Tibial nerve (tissue), 4 donors: ENCODE data around the gene ADRA2C. TPM values are rescaled to one million over a fixed set of nuclear protein-coding genes. Genes with fewer than 3 reads are reported as not detected.

Experiments used
- DNase-seq, 2 donors: peaks; one replicate each; pipeline ENCODE4 v3.0.0-alpha.2; 2019; ENCODE audit warnings: low spot score in 2 of 2
- H3K27ac ChIP-seq, 4 donors: fragments of 200-600 bp; sonication (generic) in 3 of 4; one replicate each; pipeline ENCODE4 v1.5.1; 2017 to 2019; ENCODE audit warnings: mild to moderate bottlenecking in 1 of 4
- H3K27me3 ChIP-seq, 2 donors: fragments of 200-600 bp; sonication (generic) in 1 of 2; one replicate each; pipeline versions ENCODE4 v1.5.1 to v1.6.0; 2017 to 2019
- H3K36me3 ChIP-seq, 3 donors: fragments of 200-600 bp; sonication (generic); one replicate each; pipeline ENCODE4 v1.5.1; 2018 to 2019
- H3K4me1 ChIP-seq, 4 donors: fragments of 200-600 bp; sonication (generic) in 3 of 4; one replicate each; pipeline ENCODE4 v1.5.1; 2017 to 2019
- H3K4me3 ChIP-seq, 4 donors: fragments of 200-600 bp; sonication (generic) in 3 of 4; one replicate each; pipeline ENCODE4 v1.5.1; 2017 to 2019; ENCODE audit warnings: mild to moderate bottlenecking in 1 of 4, moderate library complexity in 1 of 4
- H3K9me3 ChIP-seq, 4 donors: fragments of 200-600 bp; sonication (generic) in 3 of 4; one replicate each; pipeline ENCODE4 v1.5.1; 2017 to 2019
- CTCF ChIP-seq, 5 experiments: fragments of 200-600 bp in 3 of 5; fragments of 450-650 bp in 2 of 5; sonication (generic) in 3 of 5; IDR thresholded peaks; one replicate each; pipeline ENCODE4 v1.5.1; 2016 to 2019; ENCODE audit warnings: antibody characterized with exemption in 5 of 5, mild to moderate bottlenecking in 3 of 5, moderate library complexity in 2 of 5
- EP300 ChIP-seq, 2 donors: sonication (generic); formaldehyde crosslinking; IDR thresholded peaks; one replicate each; pipeline ENCODE4 v1.6.1; 2017; ENCODE audit warnings: antibody characterized with exemption in 2 of 2, mild to moderate bottlenecking in 1 of 2
- POLR2A ChIP-seq, 2 donors: fragments of 450-650 bp; IDR thresholded peaks; one replicate each; pipeline ENCODE4 v1.6.1; 2017; ENCODE audit warnings: antibody characterized with exemption in 2 of 2, mild to moderate bottlenecking in 2 of 2, moderate library complexity in 2 of 2
- WGBS, 2 donors: methylation state at CpG; one replicate each; pipeline ENCODE4 v1.1.5; 2018; 5-methylcytosine and 5-hydroxymethylcytosine counted together
- total RNA-seq, 4 donors: library from RNA; depleted of rRNA; stranded (reverse); fragments of >200 nt; gene quantifications; one replicate each; pipeline ENCODE4 v1.1.0, GENCODE V29; 2016

The ADRA2C gene
- total RNA-seq, 4 donors from 2014 or later, result 3.1 to 13.2 (median 7.5) TPM

- Histone ChIP-seq H3K27me3 (peaks cover 0 to 22% of the 10 kb centered on the region in 2 donors), H3K27ac (no peak overlapping the region), H3K36me3 (no peaks in the 10 kb centered on the region), H3K4me1 (peaks cover 0 to 5% (median 0%) of the 10 kb centered on the region in 4 donors), H3K9me3 (peaks cover 0 to 27% (median 0%) of the 10 kb centered on the region in 4 donors), H3K4me3 (no peak overlapping the region)
- no peak for TF ChIP-seq CTCF (IDR thresholded peaks at IDR 0.05)
- no peak for TF ChIP-seq EP300 (IDR thresholded peaks at IDR 0.05)
- no peak for TF ChIP-seq POLR2A (IDR thresholded peaks at IDR 0.05)
- DNase-seq, result no peak
- WGBS, 2 donors, result 90 to 94% methylated on average over 9 to 10 of the region's 10 CpGs
Observed at GRCh38 chr4:3760346-3760745, 5.8 kb upstream of the ADRA2C start.

DNA sequence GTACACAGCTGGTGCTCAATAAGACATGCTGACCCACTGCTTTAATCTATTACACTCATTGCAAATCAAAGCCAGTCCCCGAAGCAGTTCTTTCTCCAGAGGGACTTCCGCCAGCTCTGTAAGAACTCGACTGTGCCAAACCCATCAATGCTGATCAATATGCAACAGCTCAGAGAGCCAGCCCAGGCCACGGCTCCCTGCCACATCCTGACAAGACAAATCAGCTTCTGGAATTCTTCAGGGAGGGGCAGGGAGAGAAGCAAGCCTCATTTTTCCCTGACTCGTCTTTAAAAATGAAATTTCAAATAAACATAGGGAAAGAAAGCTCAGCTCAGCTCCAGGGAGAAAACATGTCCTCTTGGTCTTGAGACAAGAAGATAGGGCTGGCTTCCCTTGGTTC lies 5.3 kb upstream of the ADRA2C start:
- TF ChIP-seq POLR2A (IDR thresholded peaks at IDR 0.05) (no peak), EP300 (IDR thresholded peaks at IDR 0.05) (no peak)
- peaks cover 0 to 23% of the 10 kb centered on the region in 2 donors for H3K27me3 ChIP-seq
- peaks cover 0 to 24% (median 0%) of the 10 kb centered on the region in 4 donors for H3K9me3 ChIP-seq
- H3K36me3 ChIP-seq, result no peaks in the 10 kb centered on the region
- no peak overlapping the region for H3K27ac ChIP-seq
- WGBS, 2 donors, result 47 to 57% methylated on average over 5 of the region's 5 CpGs
- peaks cover 0 to 7% (median 0%) of the 10 kb centered on the region in 4 donors for H3K4me1 ChIP-seq
- no peak for DNase-seq
- no peak overlapping the region for H3K4me3 ChIP-seq

DNA sequence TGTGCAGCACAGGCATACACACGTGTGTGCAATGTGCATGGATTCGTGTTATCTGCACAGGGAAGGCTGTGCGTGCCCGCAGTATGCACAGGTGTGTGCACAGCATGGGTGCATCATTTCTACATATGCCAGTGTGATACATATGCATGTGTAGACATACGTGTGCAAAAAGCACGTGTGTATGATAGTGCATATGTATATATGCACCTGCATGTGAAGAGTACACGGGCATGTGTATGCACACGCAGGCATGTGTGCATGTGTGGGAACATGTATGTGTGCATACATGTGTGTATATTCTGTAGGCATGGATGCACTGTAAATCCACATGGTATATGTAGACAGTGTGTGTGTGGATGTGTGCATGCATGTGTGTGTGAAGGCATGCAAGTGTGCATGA lies 3.9 kb upstream of the ADRA2C start:
- Histone ChIP-seq H3K4me1 (peaks cover 0 to 13% (median 0%) of the 10 kb centered on the region in 4 donors), H3K27me3 (peaks cover 0 to 30% of the 10 kb centered on the region in 2 donors), H3K36me3 (no peaks in the 10 kb centered on the region), H3K4me3 (no peak overlapping the region), H3K9me3 (peaks cover 0 to 23% (median 0%) of the 10 kb centered on the region in 4 donors), H3K27ac (no peak overlapping the region)
- WGBS, 2 donors, result 80 to 81% methylated on average over 8 of the region's 8 CpGs
- no peak for DNase-seq
- TF ChIP-seq EP300 (IDR thresholded peaks at IDR 0.05), result no peak
- no peak for TF ChIP-seq CTCF (IDR thresholded peaks at IDR 0.05)
- no peak for TF ChIP-seq POLR2A (IDR thresholded peaks at IDR 0.05)

DNA sequence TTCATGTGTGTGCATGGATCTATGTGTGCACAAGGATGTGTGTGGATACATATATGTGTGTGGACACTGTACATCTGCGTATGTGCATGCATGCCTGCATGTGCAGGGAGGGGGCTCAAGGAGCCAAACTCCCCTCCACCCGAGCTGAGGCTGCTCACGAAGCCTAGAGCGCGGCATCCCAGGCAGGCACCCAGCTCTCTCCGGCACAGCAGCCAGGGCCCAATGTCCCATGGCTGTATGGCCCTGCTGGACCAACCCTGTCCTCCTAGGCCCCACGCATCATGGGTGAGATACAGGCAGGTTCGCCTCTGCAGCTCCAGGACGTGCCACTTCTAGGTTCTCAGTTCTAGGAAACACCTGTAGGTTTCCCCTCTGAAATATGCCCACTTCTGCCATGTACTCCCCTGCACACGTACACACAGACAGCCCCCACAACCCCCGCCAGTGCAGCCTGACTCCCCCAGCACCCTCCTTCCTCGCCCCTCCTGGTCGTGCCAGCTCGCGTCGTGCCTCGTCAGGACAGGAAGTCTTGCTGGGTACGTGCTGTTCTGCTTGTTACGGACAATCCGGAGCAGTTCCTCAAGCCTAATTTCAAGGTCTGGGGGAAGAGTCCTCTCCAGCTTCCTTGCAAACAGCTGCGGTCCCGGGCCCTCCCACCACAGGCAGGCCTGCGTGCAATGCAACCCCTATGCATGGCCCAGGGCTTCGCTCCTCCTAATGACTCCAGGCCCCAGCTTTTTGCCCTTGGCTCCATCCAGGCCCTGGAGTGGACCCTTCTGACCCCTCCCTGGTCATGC lies 3.2 kb upstream of the ADRA2C start:
- peaks cover 0 to 17% (median 0%) of the 10 kb centered on the region in 4 donors for H3K9me3 ChIP-seq
- H3K27me3 ChIP-seq, result peaks cover 0 to 34% of the 10 kb centered on the region in 2 donors
- no peak for DNase-seq
- no peaks in the 10 kb centered on the region for H3K36me3 ChIP-seq
- H3K4me1 ChIP-seq, result peaks cover 0 to 17% (median 0%) of the 10 kb centered on the region in 4 donors
- 63 to 64% methylated on average over 20 to 24 of the region's 24 CpGs for WGBS, 2 donors
- no peak overlapping the region for H3K4me3 ChIP-seq
- no peak overlapping the region for H3K27ac ChIP-seq
- TF ChIP-seq CTCF (IDR thresholded peaks at IDR 0.05) (no peak), EP300 (IDR thresholded peaks at IDR 0.05) (no peak), POLR2A (IDR thresholded peaks at IDR 0.05) (no peak)

- WGBS, 2 donors, result 0 to 3% methylated on average over 17 to 31 of the region's 101 CpGs
- H3K4me1 ChIP-seq, result peaks cover 0 to 22% (median 0%) of the 10 kb centered on the region in 4 donors
Observed at GRCh38 chr4:3765271-3766035, 732 bp upstream of the ADRA2C start.

More at GRCh38 chr4:3765271-3766035, 732 bp upstream of the ADRA2C start:
- DNase-seq, result no peak
- peak in 1 of 5 experiments; percentile 31 for TF ChIP-seq CTCF (IDR thresholded peaks at IDR 0.05)
- TF ChIP-seq EP300 (IDR thresholded peaks at IDR 0.05), result no peak
- TF ChIP-seq POLR2A (IDR thresholded peaks at IDR 0.05), result no peak
- Histone ChIP-seq H3K27ac (no peak overlapping the region), H3K4me3 (peak overlapping the region in 1 of 4 donors; percentile 45), H3K27me3 (peaks cover 0 to 37% of the 10 kb centered on the region in 2 donors), H3K9me3 (peaks cover 0 to 2% (median 0%) of the 10 kb centered on the region in 4 donors), H3K36me3 (no peaks in the 10 kb centered on the region)
